ENCODE results near the gene GRAMD1A. TPM values are rescaled to one million over a fixed set of nuclear protein-coding genes. Genes with fewer than 3 reads are reported as not detected.

GRAMD1A gene
- polyA plus RNA-seq, 1 of the 3 experiments (the other 2 are of a cell fraction) = 81.9 TPM

DNA sequence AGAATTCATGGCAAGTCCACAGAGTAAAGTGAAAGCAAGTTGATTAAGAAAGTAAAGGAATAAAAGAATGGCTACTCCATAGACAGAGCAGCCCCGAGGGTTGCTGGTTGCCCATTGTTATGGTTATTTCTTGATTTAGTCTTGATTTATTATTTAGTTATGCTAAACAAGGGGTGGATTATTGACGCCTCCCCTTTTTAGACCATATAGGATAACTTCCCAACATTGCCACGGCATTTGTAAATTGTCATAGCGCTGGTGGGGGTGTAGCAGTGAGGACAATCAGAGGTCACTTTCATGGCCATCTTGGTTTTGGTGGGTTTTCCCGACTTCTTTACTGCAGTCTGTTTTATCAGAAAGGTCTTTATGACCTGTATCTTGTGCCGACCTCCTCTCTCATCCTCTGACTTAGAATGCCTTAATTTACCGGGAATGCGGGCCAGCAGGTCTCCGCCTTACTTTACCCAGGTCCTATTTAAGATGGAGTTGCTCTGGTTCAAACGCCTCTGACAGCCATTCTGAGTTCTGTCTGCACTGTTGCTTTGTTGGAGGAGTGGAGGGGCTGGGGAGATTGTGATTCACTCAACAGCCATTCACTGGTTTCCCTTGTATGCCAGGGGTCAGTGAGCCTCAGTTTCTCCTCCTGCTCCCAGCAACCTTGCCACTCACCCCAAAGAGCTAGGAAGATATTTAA, 69.0 kb downstream of the GRAMD1A start:
- ChIA-PET CTCF (interaction anchor here (0.7 to 3.9 kb wide), 9 partner anchors 9 to 77 kb away, joined by 3 to 65 read pairs (median 11); partner anchors contain the start of genes FXYD1, FXYD7 and LGI4), POLR2A (no interaction called here)
- no peak for DNase-seq
- Histone ChIP-seq H3K79me2 (ENCODE audit: insufficient read depth) (no peaks in the 10 kb centered on the region), H2AFZ (ENCODE audit: low read depth) (no peak overlapping the region), H3F3A (replicated peaks; ENCODE audit: insufficient read depth) (no peaks in the 10 kb centered on the region), H3K27ac (ENCODE audit: low read depth in 2 of 2, low read length in 1 of 2) (no peak overlapping the region), H3K9ac (no peak overlapping the region), H3K4me3 (ENCODE audit: low read depth in 2 of 2, low read length in 1 of 2) (no peak overlapping the region), H3K4me2 (no peak overlapping the region), H3K27me3 (ENCODE audit: insufficient read depth) (no peaks in the 10 kb centered on the region), H3K4me1 (ENCODE audit: control insufficient read depth in 1 of 2, insufficient read depth in 2 of 2, low read depth in 1 of 2, low read length in 1 of 2) (no peaks in the 10 kb centered on the region; a peak in 1 of 4 replicates), H3K9me2 (no peaks in the 10 kb centered on the region), H3K9me3 (no peaks in the 10 kb centered on the region), H3K36me3 (replicated peaks in 1 of 2; ENCODE audit: control insufficient read depth in 1 of 2, insufficient read depth in 2 of 2, low read length in 1 of 2) (no peaks in the 10 kb centered on the region), H4K20me1 (ENCODE audit: insufficient read depth) (no peaks in the 10 kb centered on the region)
- TF ChIP-seq, protein P1, sequence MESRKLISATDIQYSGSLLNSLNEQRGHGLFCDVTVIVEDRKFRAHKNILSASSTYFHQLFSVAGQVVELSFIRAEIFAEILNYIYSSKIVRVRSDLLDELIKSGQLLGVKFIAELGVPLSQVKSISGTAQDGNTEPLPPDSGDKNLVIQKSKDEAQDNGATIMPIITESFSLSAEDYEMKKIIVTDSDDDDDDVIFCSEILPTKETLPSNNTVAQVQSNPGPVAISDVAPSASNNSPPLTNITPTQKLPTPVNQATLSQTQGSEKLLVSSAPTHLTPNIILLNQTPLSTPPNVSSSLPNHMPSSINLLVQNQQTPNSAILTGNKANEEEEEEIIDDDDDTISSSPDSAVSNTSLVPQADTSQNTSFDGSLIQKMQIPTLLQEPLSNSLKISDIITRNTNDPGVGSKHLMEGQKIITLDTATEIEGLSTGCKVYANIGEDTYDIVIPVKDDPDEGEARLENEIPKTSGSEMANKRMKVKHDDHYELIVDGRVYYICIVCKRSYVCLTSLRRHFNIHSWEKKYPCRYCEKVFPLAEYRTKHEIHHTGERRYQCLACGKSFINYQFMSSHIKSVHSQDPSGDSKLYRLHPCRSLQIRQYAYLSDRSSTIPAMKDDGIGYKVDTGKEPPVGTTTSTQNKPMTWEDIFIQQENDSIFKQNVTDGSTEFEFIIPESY (IDR thresholded peaks at IDR 0.05; ENCODE audit: borderline replicate concordance, low read depth) = no peak
- 39% methylated on average over 10 of the region's 10 CpGs for WGBS (ENCODE audit: low lambda C conversion rate)

DNA sequence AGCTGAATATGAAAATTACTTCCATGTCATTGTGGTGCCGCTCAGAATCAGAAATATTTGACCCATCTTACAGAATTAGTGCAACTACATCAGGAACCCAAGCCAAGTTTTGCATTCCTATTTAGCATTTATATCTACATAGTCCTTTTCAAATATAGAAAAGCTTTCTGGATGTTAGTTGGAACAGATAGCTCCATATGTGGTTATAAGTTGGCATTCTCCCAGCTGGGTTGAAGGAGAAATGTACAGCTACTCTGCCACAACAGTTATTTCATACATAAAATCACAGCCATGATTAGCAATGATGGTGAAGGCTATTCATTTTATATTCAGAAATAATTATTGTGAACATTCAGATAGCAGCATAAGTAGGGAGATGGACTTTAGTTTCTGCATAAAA, 69.6 kb downstream of the GRAMD1A start:
- H3K9me3 ChIP-seq = no peaks in the 10 kb centered on the region
- no peaks in the 10 kb centered on the region for H3F3A ChIP-seq (replicated peaks; ENCODE audit: insufficient read depth)
- H2AFZ ChIP-seq (ENCODE audit: low read depth) = no peak overlapping the region
- H3K9me2 ChIP-seq = no peaks in the 10 kb centered on the region
- no peaks in the 10 kb centered on the region for H3K27me3 ChIP-seq (ENCODE audit: insufficient read depth)
- 79% methylated on average over 1 of the region's 1 CpG for WGBS (ENCODE audit: low lambda C conversion rate)
- no peak for DNase-seq
- no peak for TF ChIP-seq JUND (IDR thresholded peaks at IDR 0.05)
- TF ChIP-seq FOXJ3 (CRISPR knock-in tag; IDR thresholded peaks at IDR 0.05) = no peak
- no peak for TF ChIP-seq GATA2 (CRISPR knock-in tag; IDR thresholded peaks at IDR 0.05)
- no peak for TF ChIP-seq SMC3 (IDR thresholded peaks at IDR 0.05; ENCODE audit: low read depth, low read length)
- TF ChIP-seq MEF2A (IDR thresholded peaks at IDR 0.05; ENCODE audit: borderline replicate concordance, low read depth) = no peak
- TF ChIP-seq FOSL2 (IDR thresholded peaks at IDR 0.05; ENCODE audit: borderline replicate concordance, low read depth) = no peak
- no peak for TF ChIP-seq NRF1 (IDR thresholded peaks at IDR 0.05; ENCODE audit: low read depth, low read length)
- TF ChIP-seq, protein P1 (IDR thresholded peaks at IDR 0.05; ENCODE audit: borderline replicate concordance, low read depth) = no peak
- no peak for TF ChIP-seq MXI1 (IDR thresholded peaks at IDR 0.05; ENCODE audit: low read depth, low read length)
- no peak for TF ChIP-seq CHD2 (IDR thresholded peaks at IDR 0.05; ENCODE audit: low read length, partially characterized antibody)
- no peak for TF ChIP-seq RCOR1 (IDR thresholded peaks at IDR 0.05; ENCODE audit: low read length)
- TF ChIP-seq, protein P2, sequence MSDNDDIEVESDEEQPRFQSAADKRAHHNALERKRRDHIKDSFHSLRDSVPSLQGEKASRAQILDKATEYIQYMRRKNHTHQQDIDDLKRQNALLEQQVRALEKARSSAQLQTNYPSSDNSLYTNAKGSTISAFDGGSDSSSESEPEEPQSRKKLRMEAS (IDR thresholded peaks at IDR 0.05; ENCODE audit: low read depth) = no peak
- no peak for TF ChIP-seq ELF1 (IDR thresholded peaks at IDR 0.05)
- no peak for TF ChIP-seq TEAD4 (IDR thresholded peaks at IDR 0.05; ENCODE audit: borderline replicate concordance, insufficient read depth)
- no peak for TF ChIP-seq SIN3A (IDR thresholded peaks at IDR 0.05; ENCODE audit: borderline replicate concordance, low read depth, low read length)
- ChIA-PET POLR2A (no interaction called here), CTCF (interaction anchor here (0.7 to 3.9 kb wide), 7 partner anchors 10 to 76 kb away, joined by 3 to 27 read pairs (median 11); partner anchors contain the start of genes FXYD7 and LGI4)
- H3K36me3 ChIP-seq (replicated peaks in 1 of 2; ENCODE audit: control insufficient read depth in 1 of 2, insufficient read depth in 2 of 2, low read length in 1 of 2) = no peaks in the 10 kb centered on the region
- no peaks in the 10 kb centered on the region; a peak in 1 of 4 replicates for H3K4me1 ChIP-seq (ENCODE audit: control insufficient read depth in 1 of 2, insufficient read depth in 2 of 2, low read depth in 1 of 2, low read length in 1 of 2)
- no peak overlapping the region for H3K27ac ChIP-seq (ENCODE audit: low read depth in 2 of 2, low read length in 1 of 2)
- H3K4me2 ChIP-seq = no peak overlapping the region
- no peaks in the 10 kb centered on the region for H3K79me2 ChIP-seq (ENCODE audit: insufficient read depth)
- H3K4me3 ChIP-seq (ENCODE audit: low read depth in 2 of 2, low read length in 1 of 2) = no peak overlapping the region
- no peaks in the 10 kb centered on the region for H4K20me1 ChIP-seq (ENCODE audit: insufficient read depth)
- no peak overlapping the region for H3K9ac ChIP-seq

Measured in SK-N-SH (cell line).